Suprapubic skin (tissue), 4 donors: Measurements from ENCODE around the gene LMAN1L.

Experiments used
- EP300 ChIP-seq: sonication (generic); formaldehyde crosslinking; IDR thresholded peaks from one replicate; pipeline ENCODE4 v1.6.1; 2017; ENCODE audit warnings: antibody characterized with exemption
- POLR2A ChIP-seq, 2 donors: fragments of 450-650 bp; IDR thresholded peaks; one replicate each; pipeline ENCODE4 v1.6.1; 2017; ENCODE audit warnings: antibody characterized with exemption in 2 of 2, mild to moderate bottlenecking in 2 of 2, moderate library complexity in 2 of 2
- POLR2AphosphoS5 ChIP-seq, 3 donors: sonication (generic); formaldehyde crosslinking; IDR thresholded peaks; one replicate each; pipeline ENCODE4 v1.6.1; 2017; ENCODE audit warnings: antibody characterized with exemption in 3 of 3
- TF ChIP-seq, protein P1 (sequence below), 2 donors: fragments of 200-600 bp in 1 of 2; fragments of 450-650 bp in 1 of 2; sonication (generic) in 1 of 2; IDR thresholded peaks; one replicate each; pipeline ENCODE4 v1.5.1; 2016 to 2019; ENCODE audit warnings: antibody characterized with exemption in 2 of 2, mild to moderate bottlenecking in 1 of 2, moderate library complexity in 1 of 2

GRCh38 chr15:74798388-74799254 is 14.0 kb upstream of the LMAN1L start:
- TF ChIP-seq, protein P1, sequence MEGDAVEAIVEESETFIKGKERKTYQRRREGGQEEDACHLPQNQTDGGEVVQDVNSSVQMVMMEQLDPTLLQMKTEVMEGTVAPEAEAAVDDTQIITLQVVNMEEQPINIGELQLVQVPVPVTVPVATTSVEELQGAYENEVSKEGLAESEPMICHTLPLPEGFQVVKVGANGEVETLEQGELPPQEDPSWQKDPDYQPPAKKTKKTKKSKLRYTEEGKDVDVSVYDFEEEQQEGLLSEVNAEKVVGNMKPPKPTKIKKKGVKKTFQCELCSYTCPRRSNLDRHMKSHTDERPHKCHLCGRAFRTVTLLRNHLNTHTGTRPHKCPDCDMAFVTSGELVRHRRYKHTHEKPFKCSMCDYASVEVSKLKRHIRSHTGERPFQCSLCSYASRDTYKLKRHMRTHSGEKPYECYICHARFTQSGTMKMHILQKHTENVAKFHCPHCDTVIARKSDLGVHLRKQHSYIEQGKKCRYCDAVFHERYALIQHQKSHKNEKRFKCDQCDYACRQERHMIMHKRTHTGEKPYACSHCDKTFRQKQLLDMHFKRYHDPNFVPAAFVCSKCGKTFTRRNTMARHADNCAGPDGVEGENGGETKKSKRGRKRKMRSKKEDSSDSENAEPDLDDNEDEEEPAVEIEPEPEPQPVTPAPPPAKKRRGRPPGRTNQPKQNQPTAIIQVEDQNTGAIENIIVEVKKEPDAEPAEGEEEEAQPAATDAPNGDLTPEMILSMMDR (IDR thresholded peaks at IDR 0.05) = no peak
- TF ChIP-seq POLR2A (IDR thresholded peaks at IDR 0.05) (no peak), POLR2AphosphoS5 (IDR thresholded peaks at IDR 0.05) (no peak), EP300 (no peak)
